K562 (cell line): ENCODE measurements around the gene ZNF865. TPM values are rescaled to one million over a fixed set of nuclear protein-coding genes. Genes with fewer than 3 reads are reported as not detected.

Experiments
- CHCHD3 ChIP-seq: fragments of 250-450 bp; sonication (Bioruptor Pico); IDR thresholded peaks from 2 replicates; pipeline ENCODE4 v2.1.2; 2022; ENCODE audit warnings: mild to moderate bottlenecking
- HDAC6 ChIP-seq: IDR thresholded peaks from 2 replicates; pipeline ENCODE4 v1.6.1; 2012; ENCODE audit warnings: low read depth, mild to moderate bottlenecking, control low read depth, inconsistent platforms, low read length, moderate library complexity
- MEF2A ChIP-seq: IDR thresholded peaks from 2 replicates; pipeline ENCODE4 v1.6.1; 2011; ENCODE audit warnings: low read depth, mild to moderate bottlenecking, low read length, moderate library complexity; ENCODE audit not compliant: control insufficient read depth
- PRPF4 ChIP-seq: fragments of 200-400 bp; formaldehyde crosslinking; IDR thresholded peaks from one replicate; pipeline ENCODE4 v1.6.1; 2017; ENCODE audit warnings: low read length, low read depth, mild to moderate bottlenecking; ENCODE audit not compliant: insufficient read depth, poor library complexity, severe bottlenecking
- RFX7 ChIP-seq: fragments of 250-450 bp; sonication (Bioruptor Pico); IDR thresholded peaks from 2 replicates; pipeline ENCODE4 v1.5.1; 2021; ENCODE audit warnings: mild to moderate bottlenecking
- TRIM28 ChIP-seq: fragments of 450-650 bp; IDR thresholded peaks from 2 replicates; pipeline ENCODE4 v1.6.1; 2017
- YBX1 ChIP-seq: fragments of 450-650 bp; IDR thresholded peaks from 2 replicates; pipeline ENCODE4 v1.7.1; 2016; ENCODE audit warnings: mild to moderate bottlenecking
- ZFPM2 ChIP-seq: fragments of 250-450 bp; sonication (Bioruptor Pico); IDR thresholded peaks from 2 replicates; pipeline ENCODE4 v1.5.1; 2022; ENCODE audit warnings: mild to moderate bottlenecking
- polyA plus RNA-seq, 8 experiments: library from polyadenylated mRNA; depleted of rRNA in 4 of 8; stranded (reverse) in 5 of 8; unstranded in 3 of 8; fragments of >200 nt; fragmentation: Nextera tagmentation in 2 of 8; fragmentation: Illumina TruSeq in 1 of 8; extraction: Ambion mirVana in 2 of 8; extraction: Trizol in 1 of 8; gene quantifications; 2 replicates each; pipeline versions ENCODE4 v1.2.1 to v1.2.3, GENCODE V29; 2011 to 2014; ENCODE audit warnings: inconsistent platforms in 1 of 8, missing spikeins in 1 of 8
- total RNA-seq, 7 experiments: library from RNA; depleted of rRNA in 6 of 7; stranded (reverse); fragments of >200 nt in 6 of 7; fragmentation: Illumina TruSeq in 2 of 7; extraction: Trizol in 2 of 7; gene quantifications; 2 replicates each; pipeline versions ENCODE4 v1.2.1 to v1.2.3, GENCODE V29; 2011 to 2021; ENCODE audit warnings: low replicate concordance in 1 of 7
- TF ChIP-seq, protein P1 (sequence below): fragments of 200-600 bp; sonication (generic); IDR thresholded peaks from one replicate; pipeline ENCODE4 v1.6.1; 2012; ENCODE audit warnings: mild to moderate bottlenecking, low read depth, low read length, inconsistent platforms
- TF ChIP-seq, protein P2 (sequence below): fragments of 250-450 bp; sonication (Bioruptor Pico); IDR thresholded peaks from 2 replicates; pipeline ENCODE4 v1.8.0; 2021; ENCODE audit warnings: borderline replicate concordance, mild to moderate bottlenecking, moderate library complexity; ENCODE audit not compliant: poor library complexity, severe bottlenecking
- TF ChIP-seq, protein P3 (sequence below): fragments of 150-350 bp; conservative IDR thresholded peaks from 2 replicates; pipeline ENCODE4 v1.6.1; 2014; ENCODE audit warnings: low read length

The ZNF865 gene
- total and polyA plus RNA-seq, 9 of the 15 experiments (the other 6 are each of a cell fraction or from before 2014, with no cell fraction given), result 0.40 to 18.8 (median 1.6) TPM; not detected in 2

DNA sequence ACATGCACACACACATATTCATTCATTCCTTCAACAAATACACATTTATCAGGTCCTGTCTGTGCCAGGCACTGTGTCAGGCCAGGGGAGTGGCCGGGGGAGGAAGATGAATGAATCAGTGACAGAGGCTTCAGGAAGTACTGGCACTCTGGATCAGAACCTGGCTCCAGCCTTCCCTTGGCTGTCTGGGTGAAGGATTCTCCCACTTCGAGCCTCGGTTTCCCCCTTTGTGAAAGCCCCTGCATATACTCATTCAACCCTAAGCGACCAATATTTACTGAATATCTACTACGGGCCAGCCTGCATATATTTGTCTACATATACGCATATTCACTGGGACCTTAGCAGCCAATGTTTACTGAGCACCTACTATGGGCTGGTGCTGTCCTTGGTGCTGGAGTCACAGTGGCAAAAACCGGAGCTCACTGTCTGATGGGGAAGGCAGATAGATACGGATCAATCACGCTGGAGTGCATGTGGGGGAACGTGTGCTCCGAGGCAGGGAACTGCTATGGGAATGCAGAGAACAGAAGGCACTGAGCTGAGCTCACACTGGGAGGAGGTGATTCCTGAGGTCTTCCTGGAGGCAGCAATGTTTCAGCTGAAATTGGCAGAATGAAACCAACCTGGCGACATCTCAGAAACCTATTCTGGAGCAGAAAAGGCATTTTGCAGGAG is 24.2 kb upstream of the ZNF865 start (continued):
- TF ChIP-seq, protein P1, sequence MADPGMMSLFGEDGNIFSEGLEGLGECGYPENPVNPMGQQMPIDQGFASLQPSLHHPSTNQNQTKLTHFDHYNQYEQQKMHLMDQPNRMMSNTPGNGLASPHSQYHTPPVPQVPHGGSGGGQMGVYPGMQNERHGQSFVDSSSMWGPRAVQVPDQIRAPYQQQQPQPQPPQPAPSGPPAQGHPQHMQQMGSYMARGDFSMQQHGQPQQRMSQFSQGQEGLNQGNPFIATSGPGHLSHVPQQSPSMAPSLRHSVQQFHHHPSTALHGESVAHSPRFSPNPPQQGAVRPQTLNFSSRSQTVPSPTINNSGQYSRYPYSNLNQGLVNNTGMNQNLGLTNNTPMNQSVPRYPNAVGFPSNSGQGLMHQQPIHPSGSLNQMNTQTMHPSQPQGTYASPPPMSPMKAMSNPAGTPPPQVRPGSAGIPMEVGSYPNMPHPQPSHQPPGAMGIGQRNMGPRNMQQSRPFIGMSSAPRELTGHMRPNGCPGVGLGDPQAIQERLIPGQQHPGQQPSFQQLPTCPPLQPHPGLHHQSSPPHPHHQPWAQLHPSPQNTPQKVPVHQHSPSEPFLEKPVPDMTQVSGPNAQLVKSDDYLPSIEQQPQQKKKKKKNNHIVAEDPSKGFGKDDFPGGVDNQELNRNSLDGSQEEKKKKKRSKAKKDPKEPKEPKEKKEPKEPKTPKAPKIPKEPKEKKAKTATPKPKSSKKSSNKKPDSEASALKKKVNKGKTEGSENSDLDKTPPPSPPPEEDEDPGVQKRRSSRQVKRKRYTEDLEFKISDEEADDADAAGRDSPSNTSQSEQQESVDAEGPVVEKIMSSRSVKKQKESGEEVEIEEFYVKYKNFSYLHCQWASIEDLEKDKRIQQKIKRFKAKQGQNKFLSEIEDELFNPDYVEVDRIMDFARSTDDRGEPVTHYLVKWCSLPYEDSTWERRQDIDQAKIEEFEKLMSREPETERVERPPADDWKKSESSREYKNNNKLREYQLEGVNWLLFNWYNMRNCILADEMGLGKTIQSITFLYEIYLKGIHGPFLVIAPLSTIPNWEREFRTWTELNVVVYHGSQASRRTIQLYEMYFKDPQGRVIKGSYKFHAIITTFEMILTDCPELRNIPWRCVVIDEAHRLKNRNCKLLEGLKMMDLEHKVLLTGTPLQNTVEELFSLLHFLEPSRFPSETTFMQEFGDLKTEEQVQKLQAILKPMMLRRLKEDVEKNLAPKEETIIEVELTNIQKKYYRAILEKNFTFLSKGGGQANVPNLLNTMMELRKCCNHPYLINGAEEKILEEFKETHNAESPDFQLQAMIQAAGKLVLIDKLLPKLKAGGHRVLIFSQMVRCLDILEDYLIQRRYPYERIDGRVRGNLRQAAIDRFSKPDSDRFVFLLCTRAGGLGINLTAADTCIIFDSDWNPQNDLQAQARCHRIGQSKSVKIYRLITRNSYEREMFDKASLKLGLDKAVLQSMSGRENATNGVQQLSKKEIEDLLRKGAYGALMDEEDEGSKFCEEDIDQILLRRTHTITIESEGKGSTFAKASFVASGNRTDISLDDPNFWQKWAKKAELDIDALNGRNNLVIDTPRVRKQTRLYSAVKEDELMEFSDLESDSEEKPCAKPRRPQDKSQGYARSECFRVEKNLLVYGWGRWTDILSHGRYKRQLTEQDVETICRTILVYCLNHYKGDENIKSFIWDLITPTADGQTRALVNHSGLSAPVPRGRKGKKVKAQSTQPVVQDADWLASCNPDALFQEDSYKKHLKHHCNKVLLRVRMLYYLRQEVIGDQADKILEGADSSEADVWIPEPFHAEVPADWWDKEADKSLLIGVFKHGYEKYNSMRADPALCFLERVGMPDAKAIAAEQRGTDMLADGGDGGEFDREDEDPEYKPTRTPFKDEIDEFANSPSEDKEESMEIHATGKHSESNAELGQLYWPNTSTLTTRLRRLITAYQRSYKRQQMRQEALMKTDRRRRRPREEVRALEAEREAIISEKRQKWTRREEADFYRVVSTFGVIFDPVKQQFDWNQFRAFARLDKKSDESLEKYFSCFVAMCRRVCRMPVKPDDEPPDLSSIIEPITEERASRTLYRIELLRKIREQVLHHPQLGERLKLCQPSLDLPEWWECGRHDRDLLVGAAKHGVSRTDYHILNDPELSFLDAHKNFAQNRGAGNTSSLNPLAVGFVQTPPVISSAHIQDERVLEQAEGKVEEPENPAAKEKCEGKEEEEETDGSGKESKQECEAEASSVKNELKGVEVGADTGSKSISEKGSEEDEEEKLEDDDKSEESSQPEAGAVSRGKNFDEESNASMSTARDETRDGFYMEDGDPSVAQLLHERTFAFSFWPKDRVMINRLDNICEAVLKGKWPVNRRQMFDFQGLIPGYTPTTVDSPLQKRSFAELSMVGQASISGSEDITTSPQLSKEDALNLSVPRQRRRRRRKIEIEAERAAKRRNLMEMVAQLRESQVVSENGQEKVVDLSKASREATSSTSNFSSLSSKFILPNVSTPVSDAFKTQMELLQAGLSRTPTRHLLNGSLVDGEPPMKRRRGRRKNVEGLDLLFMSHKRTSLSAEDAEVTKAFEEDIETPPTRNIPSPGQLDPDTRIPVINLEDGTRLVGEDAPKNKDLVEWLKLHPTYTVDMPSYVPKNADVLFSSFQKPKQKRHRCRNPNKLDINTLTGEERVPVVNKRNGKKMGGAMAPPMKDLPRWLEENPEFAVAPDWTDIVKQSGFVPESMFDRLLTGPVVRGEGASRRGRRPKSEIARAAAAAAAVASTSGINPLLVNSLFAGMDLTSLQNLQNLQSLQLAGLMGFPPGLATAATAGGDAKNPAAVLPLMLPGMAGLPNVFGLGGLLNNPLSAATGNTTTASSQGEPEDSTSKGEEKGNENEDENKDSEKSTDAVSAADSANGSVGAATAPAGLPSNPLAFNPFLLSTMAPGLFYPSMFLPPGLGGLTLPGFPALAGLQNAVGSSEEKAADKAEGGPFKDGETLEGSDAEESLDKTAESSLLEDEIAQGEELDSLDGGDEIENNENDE, result no peak
- no peak for TF ChIP-seq HDAC6
- no peak for TF ChIP-seq RFX7 (CRISPR knock-in tag)
- TF ChIP-seq, protein P2, sequence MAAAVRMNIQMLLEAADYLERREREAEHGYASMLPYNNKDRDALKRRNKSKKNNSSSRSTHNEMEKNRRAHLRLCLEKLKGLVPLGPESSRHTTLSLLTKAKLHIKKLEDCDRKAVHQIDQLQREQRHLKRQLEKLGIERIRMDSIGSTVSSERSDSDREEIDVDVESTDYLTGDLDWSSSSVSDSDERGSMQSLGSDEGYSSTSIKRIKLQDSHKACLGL (CRISPR knock-in tag), result no peak
- TF ChIP-seq ZFPM2 (CRISPR knock-in tag), result no peak
- TF ChIP-seq MEF2A, result no peak
- TF ChIP-seq YBX1, result no peak
- TF ChIP-seq, protein P3, sequence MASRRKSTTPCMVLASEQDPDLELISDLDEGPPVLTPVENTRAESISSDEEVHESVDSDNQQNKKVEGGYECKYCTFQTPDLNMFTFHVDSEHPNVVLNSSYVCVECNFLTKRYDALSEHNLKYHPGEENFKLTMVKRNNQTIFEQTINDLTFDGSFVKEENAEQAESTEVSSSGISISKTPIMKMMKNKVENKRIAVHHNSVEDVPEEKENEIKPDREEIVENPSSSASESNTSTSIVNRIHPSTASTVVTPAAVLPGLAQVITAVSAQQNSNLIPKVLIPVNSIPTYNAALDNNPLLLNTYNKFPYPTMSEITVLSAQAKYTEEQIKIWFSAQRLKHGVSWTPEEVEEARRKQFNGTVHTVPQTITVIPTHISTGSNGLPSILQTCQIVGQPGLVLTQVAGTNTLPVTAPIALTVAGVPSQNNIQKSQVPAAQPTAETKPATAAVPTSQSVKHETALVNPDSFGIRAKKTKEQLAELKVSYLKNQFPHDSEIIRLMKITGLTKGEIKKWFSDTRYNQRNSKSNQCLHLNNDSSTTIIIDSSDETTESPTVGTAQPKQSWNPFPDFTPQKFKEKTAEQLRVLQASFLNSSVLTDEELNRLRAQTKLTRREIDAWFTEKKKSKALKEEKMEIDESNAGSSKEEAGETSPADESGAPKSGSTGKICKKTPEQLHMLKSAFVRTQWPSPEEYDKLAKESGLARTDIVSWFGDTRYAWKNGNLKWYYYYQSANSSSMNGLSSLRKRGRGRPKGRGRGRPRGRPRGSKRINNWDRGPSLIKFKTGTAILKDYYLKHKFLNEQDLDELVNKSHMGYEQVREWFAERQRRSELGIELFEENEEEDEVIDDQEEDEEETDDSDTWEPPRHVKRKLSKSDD, result no peak
- no peak for TF ChIP-seq TRIM28
- TF ChIP-seq CHCHD3 (CRISPR knock-in tag), result no peak
- no peak for TF ChIP-seq PRPF4
